HG02943 (cell line): ENCODE results near the gene FNDC3B.

Experiments used
- ATAC-seq: cut with Tn5 transposase; IDR thresholded peaks from one replicate; pipeline ENCODE4 v1.9.1; 2021; ENCODE audit warnings: mild to moderate bottlenecking, low read depth, moderate library complexity; ENCODE audit not compliant: unreplicated experiment

Gene FNDC3B

DNA sequence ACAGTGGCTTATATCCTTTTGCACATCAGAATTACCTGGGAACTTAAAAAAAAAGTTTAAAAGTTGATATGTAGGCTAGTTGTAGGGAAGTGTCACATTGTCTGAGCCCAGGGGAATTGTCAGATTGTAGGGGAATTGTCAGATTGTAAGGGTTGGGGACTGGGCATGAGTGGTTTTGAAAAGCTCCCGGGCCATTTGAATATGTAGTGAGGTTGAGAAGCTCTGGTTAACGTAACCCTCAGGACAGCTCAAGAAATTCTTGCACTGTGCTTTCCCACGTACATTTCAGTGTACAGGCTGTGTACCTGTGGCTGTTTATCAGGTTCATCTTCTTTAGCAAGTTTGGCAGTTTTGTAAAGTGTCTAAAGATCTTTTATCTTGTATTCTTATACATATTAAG lies 107.0 kb downstream of the FNDC3B start:
- ATAC-seq, result no peak

DNA sequence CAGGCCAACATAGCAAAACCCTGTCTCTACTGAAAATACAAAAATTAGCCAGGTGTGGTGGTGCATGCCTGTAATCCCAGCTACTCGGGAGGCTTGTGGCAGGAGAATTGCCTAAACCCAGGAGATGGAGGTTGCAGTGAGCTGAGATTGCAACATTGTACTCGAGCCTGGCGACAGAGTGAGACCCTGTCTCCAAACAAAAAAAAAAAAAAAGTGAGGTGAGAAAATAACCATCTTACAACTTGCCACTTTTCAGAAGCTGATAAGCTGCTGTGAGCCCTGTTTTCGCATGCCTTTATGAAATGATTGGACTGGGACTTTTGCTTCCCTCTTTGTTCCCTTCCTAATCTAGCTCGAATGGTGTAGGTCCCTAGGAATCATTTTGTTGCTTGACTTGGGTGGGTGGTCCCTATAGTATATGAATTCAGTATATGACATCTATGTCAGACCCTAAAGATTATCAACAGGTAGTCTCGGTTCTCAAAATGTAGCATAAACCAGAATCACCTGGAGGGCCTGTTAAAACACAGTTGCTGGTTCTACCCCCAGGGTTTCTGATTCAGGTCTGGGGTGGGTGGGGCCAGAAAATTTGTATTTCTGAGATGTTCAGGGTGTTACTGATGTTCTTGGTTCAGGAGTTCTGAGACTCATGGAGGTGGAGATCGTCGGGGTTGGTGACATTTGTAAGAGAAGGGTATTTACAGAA lies 107.9 kb downstream of the FNDC3B start:
- ATAC-seq, result no peak

GRCh38 chr3:172148241-172148640 lies 108.9 kb downstream of the FNDC3B start:
- no peak for ATAC-seq

- ATAC-seq, result no peak
These were observed 109.6 kb downstream of the FNDC3B start for GRCh38 chr3:172148702-172149565.

DNA sequence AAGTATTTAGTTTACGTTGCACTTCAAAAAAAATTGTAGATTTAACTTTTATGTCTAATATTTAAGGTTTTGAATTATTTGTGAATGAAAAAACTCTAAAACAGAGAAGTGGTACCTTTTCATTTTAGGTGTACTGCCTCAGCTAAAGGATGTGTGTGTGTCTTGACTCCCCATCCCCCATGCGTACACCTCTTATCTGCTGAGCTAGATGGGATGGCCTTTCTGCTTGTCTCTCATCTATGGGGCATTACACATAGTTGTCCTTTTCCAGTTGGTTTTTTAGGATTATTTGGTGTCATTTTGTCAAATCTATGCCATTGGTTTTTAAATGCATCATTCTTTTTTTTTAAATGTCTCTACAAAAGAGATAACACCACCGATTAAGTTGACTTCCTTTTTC lies 110.9 kb downstream of the FNDC3B start:
- no peak for ATAC-seq

DNA sequence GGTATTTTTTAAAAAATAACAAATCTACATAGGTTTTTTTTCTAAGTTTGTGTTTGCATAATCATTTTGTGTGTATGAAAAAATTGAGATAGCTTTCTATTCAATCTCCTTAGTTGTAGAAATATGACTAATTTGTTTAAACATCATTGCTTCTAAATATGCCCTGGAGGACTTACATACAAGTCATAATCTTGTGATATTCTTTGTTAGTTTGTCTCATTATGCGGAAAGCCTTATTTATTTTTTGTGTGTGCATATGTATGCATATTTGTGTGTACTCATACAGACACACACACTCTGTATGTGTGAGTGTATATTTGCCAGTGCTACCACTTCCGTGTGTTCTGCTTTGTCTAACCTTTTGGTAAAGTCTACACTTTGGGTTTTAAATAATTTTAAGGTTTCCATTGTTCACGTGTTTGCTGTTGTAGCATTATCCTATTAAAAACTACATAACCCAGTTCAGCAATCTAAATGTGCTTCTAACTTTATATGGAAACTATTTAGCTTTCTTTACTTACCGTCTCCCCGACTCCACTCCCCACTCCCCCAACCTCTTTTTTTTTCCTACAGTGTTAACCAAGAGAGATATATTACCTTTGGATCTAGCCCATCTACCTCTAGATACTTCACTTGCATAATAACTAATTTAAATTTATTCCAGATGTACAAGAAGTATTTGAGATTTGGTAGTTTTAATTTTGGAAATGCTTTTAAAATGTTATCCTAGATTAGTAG lies 111.7 kb downstream of the FNDC3B start:
- no peak for ATAC-seq

- no peak for ATAC-seq
These were observed 112.6 kb downstream of the FNDC3B start for GRCh38 chr3:172151651-172152649.

- no peak for ATAC-seq
These were observed 113.5 kb downstream of the FNDC3B start for GRCh38 chr3:172152874-172153273.

- no peak for ATAC-seq
These were observed 114.0 kb downstream of the FNDC3B start for GRCh38 chr3:172153335-172153861.

- ATAC-seq, result peak; percentile 80
These were observed 115.6 kb downstream of the FNDC3B start for GRCh38 chr3:172154768-172155664.

GRCh38 chr3:172155897-172156585 lies 116.7 kb downstream of the FNDC3B start:
- ATAC-seq, result no peak

GRCh38 chr3:172156586-172156955 lies 117.2 kb downstream of the FNDC3B start:
- ATAC-seq, result no peak

GRCh38 chr3:172157564-172158258 lies 118.3 kb downstream of the FNDC3B start:
- ATAC-seq, result no peak

- no peak for ATAC-seq
These were observed 119.4 kb downstream of the FNDC3B start for GRCh38 chr3:172158741-172159140.

- ATAC-seq, result no peak
These were observed 120.0 kb downstream of the FNDC3B start for GRCh38 chr3:172159376-172159775.

- ATAC-seq, result no peak
These were observed 120.7 kb downstream of the FNDC3B start for GRCh38 chr3:172159962-172160538.

DNA sequence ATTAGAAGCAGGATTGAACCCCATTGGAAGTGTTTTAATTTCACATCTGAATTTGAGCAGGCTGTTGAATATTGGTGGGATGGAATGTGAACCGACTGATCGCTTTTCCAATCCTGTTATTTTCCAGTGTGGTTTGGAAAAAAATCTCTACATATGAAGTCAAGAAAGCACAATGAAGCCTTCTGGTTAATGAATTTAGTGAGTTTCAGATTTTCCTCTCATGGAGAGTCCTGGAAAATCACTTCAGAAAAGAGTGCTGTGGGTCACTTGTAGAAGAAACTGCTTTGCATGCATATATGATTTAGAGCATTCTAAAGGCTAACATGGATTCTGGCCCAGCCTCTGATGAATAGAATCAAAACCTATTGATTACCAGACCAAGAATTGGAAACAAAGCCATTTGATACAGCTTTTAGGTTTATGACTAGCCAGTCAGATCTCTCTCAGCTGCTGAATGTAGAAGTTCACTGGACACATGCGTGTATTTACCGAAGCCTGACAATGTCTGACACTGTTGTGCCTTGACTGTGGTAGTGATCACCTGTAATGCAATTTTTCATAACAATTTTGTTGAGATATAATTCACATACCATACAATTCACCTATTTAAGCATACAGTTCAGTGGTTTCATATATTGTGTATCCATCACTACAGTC lies 121.9 kb downstream of the FNDC3B start:
- ATAC-seq, result no peak
